SK-MEL-5 (cell line): ENCODE measurements around the gene SYT9. TPM values are rescaled to one million over a fixed set of nuclear protein-coding genes. Genes with fewer than 3 reads are reported as not detected.

Experiments used
- DNase-seq: peaks from one replicate; pipeline ENCODE4 v3.0.0-alpha.2; 2016; ENCODE audit warnings: low read depth, low spot score
- in situ Hi-C: cut with HindIII; loops from 2 replicates; pipeline ENCODE4 v1.10.0; 2016; ENCODE audit warnings: low sequenced_read_pairs, high pct_unique_total_duplicates, low pct_unique_long_range_greater_than_20kb
- total RNA-seq: library from RNA; depleted of rRNA; stranded (reverse); fragments of >200 nt; shearing (Covaris generic); gene quantifications from 2 replicates; pipeline ENCODE4 v1.2.3, GENCODE V29; 2014

Gene SYT9
- total RNA-seq, 1 experiment from 2014 or later, result 0.11 TPM

GRCh38 chr11:7484131-7484530 is 232.4 kb downstream of the SYT9 start:
- in situ Hi-C loops, result no loop called here
- no peak for DNase-seq

GRCh38 chr11:7484645-7485044 is 232.9 kb downstream of the SYT9 start:
- in situ Hi-C loops, result no loop called here
- no peak for DNase-seq

- DNase-seq, result no peak
- in situ Hi-C loops, result no loop called here
Measured at GRCh38 chr11:7485186-7486097, 233.7 kb downstream of the SYT9 start, which contains the start of gene OLFML1. OLFML1 (plus strand) TSS chr11:7485506; CDS start chr11:7485876, 370 bp downstream.

GRCh38 chr11:7486098-7486780 is 234.5 kb downstream of the SYT9 start:
- in situ Hi-C loops, result no loop called here
- DNase-seq, result no peak

- no peak for DNase-seq
- in situ Hi-C loops, result no loop called here
Measured at GRCh38 chr11:7486781-7487140, 235.1 kb downstream of the SYT9 start.

GRCh38 chr11:7487360-7487759 is 235.7 kb downstream of the SYT9 start:
- in situ Hi-C loops, result no loop called here
- no peak for DNase-seq

GRCh38 chr11:7488681-7489080 is 237.0 kb downstream of the SYT9 start:
- in situ Hi-C loops, result no loop called here
- DNase-seq, result peak; percentile 41

- no peak for DNase-seq
- in situ Hi-C loops, result no loop called here
Measured at GRCh38 chr11:7489376-7489775, 237.7 kb downstream of the SYT9 start.

- no peak for DNase-seq
- in situ Hi-C loops, result no loop called here
Measured at GRCh38 chr11:7490054-7490453, 238.3 kb downstream of the SYT9 start.

GRCh38 chr11:7490535-7490934 is 238.8 kb downstream of the SYT9 start:
- DNase-seq, result no peak
- in situ Hi-C loops, result no loop called here

- in situ Hi-C loops, result no loop called here
- no peak for DNase-seq
Measured at GRCh38 chr11:7492253-7492652, 240.5 kb downstream of the SYT9 start.

GRCh38 chr11:7493670-7494069 is 242.0 kb downstream of the SYT9 start:
- in situ Hi-C loops, result no loop called here
- DNase-seq, result no peak

- no peak for DNase-seq
- in situ Hi-C loops, result no loop called here
Measured at GRCh38 chr11:7494086-7494745, 242.5 kb downstream of the SYT9 start.

- DNase-seq, result no peak
- in situ Hi-C loops, result no loop called here
Measured at GRCh38 chr11:7495882-7496551, 244.3 kb downstream of the SYT9 start.

GRCh38 chr11:7498193-7498592 is 246.5 kb downstream of the SYT9 start:
- in situ Hi-C loops, result no loop called here

GRCh38 chr11:7499081-7499480 is 247.4 kb downstream of the SYT9 start:
- no peak for DNase-seq
- in situ Hi-C loops, result no loop called here

More at GRCh38 chr11:7498193-7498592, 246.5 kb downstream of the SYT9 start:
- no peak for DNase-seq

- DNase-seq, result no peak
- in situ Hi-C loops, result no loop called here
Measured at GRCh38 chr11:7500251-7500650, 248.5 kb downstream of the SYT9 start.

- DNase-seq, result no peak
- in situ Hi-C loops, result no loop called here
Measured at GRCh38 chr11:7501251-7501650, 249.5 kb downstream of the SYT9 start.
